Right ventricle myocardium inferior (tissue), 1 donor: Measurements from ENCODE around the gene PRDM15. TPM values are rescaled to one million over a fixed set of nuclear protein-coding genes. Genes with fewer than 3 reads are reported as not detected.
A peak's percentile ranks its signal among the peaks of the same experiment; 100 is the strongest.

Source experiments
- ATAC-seq: fragments of 200-7000 bp; cut with Tn5 transposase; one replicate; pipeline ENCODE4 v1.9.1; 2020; ENCODE audit warnings: mild to moderate bottlenecking, moderate library complexity
- DNase-seq: peaks from one replicate; pipeline ENCODE4 v3.0.0; 2021; ENCODE audit errors: missing footprints
- intact Hi-C: fragments of 100-400 bp; cut with DNase I; formaldehyde crosslinking; loops from one replicate; pipeline ENCODE4 v1.11.0; 2022
- total RNA-seq: library from RNA; stranded (reverse); fragmentation: NEBNext Ultra II Directional; extraction: Animal tissue kit (Norgen Biotek cat#: 25700); gene quantifications from one replicate; pipeline ENCODE4 v1.2.1, GENCODE V29; 2021
- donor health status: DM: no; HTN: yes; CAD: no; lungs with severe emphysema.

Gene PRDM15
- total RNA-seq, 1 donor from 2014 or later: 4.6 TPM

DNA sequence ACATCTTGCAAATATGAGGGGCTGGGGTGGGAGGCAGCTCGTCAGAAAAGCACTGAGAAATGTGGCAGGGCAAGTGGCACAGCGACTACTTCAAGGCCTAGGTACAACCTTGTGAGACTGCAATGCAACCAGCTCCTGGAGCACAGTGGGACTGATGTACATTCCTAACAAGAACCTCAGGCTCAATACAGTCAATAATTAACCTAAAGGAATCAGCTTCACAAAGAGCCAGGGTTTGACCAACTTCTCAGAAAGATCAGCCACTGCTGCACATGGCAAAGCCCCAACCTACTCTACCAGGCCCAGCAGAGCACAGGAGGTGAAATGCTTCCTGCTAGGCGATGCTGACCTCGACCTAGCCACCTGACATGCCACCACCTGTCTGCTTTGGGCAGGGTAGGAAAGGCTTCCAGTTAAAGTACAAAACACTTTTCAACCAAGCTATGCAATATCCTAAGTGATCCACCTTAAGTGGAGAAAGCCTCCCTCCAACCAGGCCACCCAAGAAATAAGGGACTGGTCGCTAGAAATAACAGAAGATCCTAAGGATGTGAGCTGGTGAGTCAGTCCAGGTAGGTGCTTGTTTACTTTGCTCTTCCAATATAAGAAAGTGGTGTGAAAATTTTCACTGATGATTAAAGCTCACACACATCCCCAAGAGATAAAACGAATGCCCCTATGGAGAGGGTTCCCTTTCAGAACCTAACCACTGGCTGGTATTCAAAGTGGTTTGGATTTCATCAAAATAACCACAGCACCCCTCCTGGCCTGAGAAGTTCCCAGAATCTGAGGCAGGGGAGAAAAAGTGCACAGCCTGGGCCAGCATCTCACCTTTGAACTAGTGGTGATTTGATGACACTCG lies 114.4 kb downstream of the PRDM15 start:
- intact Hi-C loops: no loop called here
- DNase-seq: no peak
- no peak for ATAC-seq

DNA sequence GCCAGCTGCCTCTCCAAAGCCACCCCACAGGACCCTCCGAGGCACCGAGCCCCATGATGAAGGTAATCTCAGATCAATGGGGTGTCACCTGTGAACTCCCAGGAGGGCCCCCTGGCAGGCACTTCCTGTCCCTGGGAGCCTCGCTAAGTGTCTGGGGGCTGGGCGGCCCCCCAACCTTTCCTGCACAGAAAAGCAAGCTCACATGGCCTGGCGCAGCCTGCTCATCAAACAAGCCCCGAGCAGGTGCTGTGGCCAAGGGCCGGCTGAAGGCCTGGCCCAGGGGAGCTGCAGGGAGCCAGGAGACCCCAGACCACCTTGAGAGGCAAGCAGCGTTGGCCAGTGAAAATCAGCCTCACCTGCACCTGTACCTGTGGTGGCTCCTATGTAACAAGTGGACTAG lies 115.1 kb downstream of the PRDM15 start:
- intact Hi-C loops: no loop called here

DNA sequence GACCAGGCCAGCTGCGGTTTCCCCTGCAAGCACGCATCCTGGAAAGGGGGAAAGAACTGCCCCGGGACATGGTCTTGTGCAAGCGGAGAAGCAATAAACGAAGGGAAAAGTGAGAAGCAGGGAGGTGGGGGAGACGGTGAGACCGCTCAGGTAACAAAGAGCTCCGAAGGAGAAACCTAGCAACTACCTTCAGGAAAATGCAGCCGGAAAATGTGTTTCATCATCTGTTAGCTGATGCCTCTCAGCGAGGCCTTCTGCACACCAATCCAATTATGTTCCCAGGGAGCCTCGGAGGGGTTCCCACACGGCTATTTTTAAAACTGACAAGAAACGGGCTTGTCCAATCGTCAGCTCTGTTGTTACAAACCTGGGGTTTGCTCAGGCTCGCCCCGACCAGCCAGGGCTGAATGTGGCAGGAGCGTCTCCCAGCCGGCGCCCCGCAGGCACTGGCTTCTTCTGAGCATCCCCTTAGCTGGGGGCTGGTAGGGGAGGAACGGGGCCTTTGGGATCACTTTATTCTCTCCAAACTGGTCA lies 115.7 kb downstream of the PRDM15 start:
- intact Hi-C loops: no loop called here
- ATAC-seq (no peak), DNase-seq (no peak)

More for the DNA sequence above, 115.1 kb downstream of the PRDM15 start:
- no peak for DNase-seq
- no peak for ATAC-seq

DNA sequence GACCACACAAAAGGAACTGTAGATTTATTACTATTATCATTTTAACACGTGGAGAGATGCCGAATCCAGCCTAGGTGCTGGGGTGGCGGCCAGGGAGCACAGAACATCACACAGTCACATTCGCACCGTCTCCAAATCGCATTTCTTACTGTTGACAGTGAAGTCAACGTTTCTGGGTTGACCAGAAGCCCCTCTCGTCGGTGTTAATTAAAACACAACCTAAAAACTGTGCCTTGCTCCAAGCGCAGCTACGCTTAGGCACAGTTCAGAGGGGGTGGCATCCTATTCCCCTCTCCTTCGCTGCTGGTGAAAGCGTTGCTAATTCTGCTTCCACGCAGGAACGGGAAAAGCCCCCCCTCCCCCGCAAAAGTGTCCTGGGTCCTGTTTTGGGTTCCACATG lies 116.4 kb downstream of the PRDM15 start:
- no peak for DNase-seq
- intact Hi-C loops: no loop called here
- ATAC-seq: no peak

DNA sequence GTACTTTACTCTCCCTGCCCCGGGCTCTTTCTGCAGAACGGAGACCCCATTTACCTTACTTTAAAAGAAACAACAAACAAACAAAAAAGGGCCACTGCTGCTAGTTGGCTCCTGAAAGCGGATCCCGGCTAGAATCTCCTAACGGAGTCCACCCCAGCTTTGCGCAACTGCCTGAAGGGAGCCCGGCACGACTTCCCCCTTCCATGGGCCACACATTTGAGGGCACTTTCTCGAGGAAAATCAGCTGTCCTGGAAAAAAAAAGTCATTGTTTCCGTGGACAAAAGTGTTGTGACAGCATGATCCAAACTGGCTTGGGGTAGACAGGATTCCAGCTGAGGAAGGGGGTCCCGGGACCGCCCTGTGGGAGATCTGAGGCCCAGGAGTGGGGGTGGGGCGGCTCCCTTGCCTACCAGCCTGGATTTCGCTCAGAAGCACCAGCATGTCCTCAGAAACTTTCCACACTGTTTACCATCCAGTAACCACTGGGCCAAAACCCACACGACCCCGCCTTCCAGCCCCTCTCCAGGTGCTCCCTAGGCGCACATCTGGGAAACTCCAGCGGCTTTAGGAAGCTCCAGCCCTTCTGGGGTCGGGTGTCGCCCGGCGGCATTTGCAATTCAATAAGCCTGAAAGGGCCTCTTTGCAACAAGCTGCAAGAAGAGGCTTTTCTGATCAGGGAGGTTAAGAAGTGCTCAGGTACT lies 117.1 kb downstream of the PRDM15 start:
- DNase-seq: peak; percentile 71
- intact Hi-C loops: no loop called here
- ATAC-seq: peak; percentile 46

DNA sequence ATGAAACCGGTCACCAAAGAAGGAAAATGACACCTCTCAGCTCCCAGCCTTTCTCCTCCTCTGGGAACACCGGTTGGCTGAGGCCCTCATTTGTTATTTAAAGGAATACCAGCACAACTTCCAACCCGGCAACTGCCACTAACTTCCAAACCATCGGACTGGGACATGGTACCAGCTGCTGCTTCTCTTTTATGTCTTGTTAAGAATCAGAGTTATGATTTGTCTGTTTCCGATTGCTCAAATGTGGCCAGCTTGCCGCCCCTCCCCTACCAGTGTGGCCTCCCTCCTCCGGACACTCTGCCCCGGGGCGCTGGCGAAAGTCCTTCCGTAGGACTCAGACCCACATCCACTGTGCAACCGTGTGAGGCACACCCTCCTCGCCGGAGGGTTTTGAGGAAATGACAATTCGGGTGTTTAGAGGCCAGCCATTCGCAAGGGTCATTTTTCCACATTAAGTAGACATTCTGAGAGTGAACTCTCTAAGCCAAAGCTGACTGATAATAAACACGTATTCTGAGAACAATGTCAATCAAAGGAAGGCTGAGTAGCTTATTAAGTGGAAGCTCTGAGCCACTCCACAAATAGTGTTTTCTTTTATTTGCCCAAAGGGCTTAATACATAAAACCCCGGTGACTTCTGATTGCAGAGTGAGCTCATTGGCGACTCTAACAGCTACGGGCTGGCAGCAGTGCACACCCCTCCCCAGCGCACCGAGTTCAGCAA lies 117.8 kb downstream of the PRDM15 start:
- DNase-seq: peak; percentile 89
- peak; percentile 87 for ATAC-seq
- intact Hi-C loops: no loop called here

DNA sequence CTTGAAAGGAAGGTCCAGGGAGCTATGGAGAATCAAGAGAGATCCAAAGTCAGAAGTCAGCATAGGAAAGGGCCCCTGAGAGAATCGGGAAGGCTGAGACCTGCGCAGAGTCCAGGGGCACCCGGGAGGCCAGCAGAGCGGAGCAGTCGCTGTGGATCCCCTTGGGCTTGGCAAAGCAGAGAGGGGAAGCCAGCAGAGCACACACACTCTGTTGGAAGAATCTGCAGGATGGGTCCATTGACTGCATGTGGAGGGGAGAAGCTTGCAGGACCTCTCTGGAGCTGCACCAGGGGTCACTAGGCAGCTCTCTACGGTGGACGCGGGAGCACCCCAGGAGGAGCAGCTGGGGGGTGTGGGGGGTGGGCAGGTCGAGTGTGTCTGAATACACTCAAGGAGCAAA lies 118.7 kb downstream of the PRDM15 start:
- ATAC-seq (no peak), DNase-seq (no peak)
- intact Hi-C loops: no loop called here

DNA sequence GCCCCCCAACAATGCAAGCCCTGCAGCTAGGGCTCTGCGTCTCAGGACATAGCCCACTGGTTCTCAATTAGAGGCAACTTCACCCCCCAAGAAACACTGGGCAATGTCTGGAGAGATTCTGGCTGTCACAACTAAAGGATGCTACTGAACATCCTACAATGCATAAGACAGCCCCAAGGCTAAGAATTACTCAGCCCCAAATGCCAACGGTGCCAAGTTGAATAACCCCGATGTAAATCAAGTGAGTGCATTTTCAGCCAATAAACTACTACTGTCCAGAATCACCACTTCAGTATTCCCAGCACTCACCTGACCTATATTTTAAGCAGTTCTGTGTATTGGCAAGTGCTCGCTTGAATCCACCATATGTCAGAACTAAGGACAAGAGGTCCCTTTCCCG lies 119.2 kb downstream of the PRDM15 start:
- intact Hi-C loops: no loop called here
- ATAC-seq (no peak), DNase-seq (no peak)

DNA sequence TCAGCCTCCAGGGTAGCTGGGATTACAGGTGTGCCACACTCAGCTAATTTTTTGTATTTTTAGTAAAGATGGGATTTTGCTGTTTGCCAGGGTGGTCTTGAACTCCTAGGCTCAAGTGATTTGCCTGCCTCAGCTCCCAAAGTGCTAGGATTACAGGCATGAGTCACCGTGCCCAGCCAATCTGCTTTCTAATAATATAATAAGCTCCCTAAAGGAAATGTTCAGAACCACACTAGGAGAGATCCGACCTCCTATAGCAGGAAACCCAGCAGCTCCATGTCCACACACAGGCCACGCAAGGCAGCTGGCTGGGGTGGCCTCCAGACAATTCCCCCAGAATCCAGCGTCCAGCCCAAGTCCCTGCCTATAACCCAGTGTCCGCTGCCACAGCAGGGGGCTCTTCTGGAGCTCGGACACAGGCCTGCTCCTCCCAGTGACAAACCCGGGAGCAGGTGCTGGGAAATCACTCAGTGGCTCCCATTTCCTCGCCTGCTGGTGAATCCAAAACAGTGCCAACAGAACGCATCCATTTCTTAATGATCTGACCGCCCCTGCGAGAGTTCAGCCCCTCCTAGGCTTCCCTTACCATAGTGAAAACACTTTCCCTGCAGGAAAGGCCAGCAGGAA lies 119.8 kb downstream of the PRDM15 start:
- intact Hi-C loops: no loop called here
- ATAC-seq (no peak), DNase-seq (no peak)

DNA sequence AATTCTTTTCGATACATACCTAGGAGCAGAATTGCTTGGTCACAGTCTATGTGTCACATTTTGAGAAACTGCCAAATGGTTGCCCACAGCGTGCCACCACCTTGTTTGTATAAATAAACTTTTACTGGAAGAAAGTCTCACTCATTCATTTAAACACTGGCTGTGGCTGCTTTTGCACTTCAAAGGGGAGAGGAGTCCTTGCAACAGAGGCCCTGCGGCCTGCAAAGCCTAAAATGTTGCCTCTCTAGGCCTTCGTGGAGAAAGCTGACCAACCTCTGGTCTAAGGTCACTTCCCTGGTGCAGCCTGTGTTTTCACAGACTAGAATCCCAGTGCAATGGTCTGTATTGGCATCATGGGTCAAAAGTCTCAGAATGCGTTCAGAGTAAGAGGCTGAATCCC lies 120.6 kb downstream of the PRDM15 start:
- intact Hi-C loops: no loop called here
- no peak for ATAC-seq
- DNase-seq: no peak

DNA sequence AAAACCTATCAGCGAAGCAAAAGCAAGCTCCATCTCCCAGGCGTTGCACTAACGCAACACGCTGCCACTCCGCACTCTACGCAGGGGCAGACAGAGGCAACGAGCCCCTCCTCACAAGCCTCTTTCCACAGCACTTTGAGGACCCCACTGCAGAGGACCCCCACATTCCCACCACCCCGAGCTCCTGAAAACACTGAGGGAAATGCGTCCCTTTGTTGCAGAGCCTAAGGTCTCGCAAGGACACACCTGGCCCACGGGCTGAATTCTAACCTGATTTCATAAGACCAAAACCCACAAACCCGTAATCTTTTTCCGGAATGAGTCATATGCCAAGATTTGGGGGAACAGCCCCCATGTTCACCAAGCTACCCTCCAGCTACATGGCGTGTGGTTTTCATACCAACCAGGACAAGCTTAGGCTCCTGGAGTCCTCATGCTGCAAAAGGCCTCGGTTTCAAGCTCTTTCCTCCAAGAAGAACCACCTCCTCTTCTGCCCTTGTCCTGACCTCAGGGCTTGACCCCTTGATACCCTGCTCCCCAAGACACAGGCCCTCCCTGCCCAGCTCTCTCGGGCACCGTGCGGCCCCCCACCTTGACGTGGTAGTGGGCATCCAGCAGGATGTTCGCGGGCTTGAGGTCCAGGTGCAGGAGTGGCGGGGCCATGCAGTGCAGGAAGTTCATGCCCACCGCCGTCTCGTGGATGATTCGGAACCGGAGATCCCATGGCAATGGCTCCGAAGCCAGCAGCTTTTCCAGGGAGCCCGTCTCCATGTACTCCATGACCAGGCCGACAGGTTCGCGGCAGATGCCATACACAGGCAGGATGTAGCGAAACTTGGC lies 123.0 kb downstream of the PRDM15 start:
- DNase-seq: peak; percentile 55
- intact Hi-C loops: no loop called here
- no peak for ATAC-seq

DNA sequence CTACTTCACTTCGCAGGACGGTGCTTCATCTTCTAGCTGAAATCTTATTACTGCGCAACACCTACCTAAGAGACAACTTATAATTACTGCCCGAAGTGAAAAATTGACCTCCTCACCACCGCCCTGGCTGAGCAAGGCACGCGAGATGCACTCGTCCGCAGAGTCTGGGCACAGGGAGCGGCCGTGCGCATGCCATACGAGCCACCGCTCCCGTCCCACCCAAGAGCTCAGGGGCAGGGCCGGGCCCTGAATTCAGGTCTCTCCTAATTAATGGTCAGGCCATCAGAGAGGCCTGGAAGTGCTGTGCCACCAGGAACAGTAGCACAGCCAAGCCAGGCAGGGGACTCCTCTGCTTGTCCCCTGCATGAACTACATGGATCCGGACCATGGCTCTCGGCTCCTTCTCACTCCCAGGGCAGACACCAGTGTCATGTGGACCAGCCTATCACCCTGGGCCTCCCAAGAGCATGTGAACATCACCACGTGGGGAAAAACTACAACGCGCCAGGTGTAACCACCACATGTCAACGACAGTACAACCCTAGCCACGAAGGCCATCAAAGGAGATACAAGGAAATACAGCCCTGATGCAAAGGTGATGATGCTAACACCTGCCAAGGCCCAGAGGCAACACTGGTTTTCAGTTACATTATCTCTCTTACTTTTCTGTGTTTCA lies 123.7 kb downstream of the PRDM15 start:
- no peak for DNase-seq
- intact Hi-C loops: no loop called here
- no peak for ATAC-seq

DNA sequence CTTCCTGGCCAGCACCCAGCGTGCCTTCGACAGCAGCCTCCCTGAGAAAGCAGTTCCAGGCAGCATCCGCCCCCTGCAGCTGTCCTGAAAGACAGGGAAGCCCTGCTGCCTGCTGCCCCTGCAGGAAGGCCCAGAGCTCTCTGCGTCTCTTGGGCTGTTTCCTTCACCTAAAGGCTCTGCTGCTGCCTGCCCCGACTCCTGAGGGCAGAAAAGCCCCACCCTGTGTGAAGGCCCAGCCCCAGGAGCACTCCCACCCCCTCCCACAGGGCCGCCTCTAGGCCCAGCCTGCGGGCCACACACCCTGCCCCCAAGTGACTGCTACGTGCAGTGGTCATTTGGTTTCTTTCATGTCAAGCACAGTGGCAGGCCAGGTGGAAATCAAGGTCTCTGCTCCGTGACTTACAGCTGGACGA lies 124.7 kb downstream of the PRDM15 start:
- intact Hi-C loops: no loop called here
- ATAC-seq: no peak
- DNase-seq: no peak

DNA sequence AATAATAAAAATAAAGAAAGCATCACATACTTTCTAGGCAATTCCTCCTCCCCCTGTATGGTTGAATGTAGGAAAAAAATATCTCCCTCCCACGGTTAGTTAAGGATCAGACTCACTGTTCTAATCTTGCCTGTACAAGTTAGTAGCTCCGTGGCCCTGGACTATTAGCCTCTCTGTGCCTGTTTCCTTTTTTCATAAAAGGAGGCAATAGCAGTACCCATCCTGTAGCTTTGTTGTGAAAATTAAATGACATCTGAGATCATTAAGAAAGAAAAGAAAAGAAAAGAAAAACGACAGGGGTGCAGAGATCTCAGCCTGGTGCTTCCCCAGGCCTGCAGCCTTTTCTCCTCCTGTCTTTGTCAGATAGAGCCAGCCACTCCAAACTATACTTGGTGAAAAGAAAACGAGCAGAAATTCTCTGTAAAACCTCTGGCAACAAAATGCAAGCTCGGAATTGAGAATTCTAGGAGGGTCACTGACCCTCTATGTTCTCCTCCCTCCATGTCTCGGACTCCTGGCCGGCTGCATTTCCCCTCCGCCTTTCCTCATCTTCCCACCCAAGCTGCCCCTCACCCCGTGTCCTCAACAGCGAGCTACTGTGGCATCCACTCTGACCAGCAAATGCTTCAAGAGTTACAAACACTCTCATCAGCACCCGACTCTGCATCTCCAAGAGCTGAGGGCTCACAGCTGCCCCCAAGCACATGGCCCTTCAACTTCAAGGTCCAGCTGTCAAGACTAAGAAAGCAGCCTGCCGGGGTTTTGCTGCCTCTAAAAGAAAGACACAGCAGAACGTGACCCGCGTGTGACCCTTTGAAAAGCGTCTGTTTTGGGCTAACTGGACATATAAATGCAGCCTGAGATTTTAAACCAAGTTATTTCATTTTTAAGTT lies 125.9 kb downstream of the PRDM15 start:
- intact Hi-C loops: no loop called here
- ATAC-seq (no peak), DNase-seq (no peak)

DNA sequence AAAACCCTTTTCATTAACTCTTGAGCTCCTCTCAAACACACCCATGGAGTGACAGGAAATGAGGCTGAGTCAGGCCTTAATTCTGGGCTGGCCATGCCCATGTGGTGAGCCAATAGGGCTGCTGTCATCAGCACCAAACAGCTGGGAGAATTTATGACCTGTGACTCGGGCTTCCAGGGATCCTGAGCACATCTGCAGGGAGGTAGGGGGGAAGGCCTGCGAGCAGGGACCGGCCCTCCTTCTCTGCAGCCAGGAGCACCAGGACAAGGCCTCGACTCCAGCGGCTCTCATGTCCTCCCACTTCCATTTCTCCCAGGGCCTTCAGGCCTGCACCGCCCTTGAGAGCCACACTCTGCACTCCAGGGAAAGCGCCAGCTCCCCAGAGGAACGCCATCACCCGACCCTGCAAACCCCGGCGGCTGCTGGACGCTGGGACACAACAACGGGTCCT lies 126.9 kb downstream of the PRDM15 start:
- no peak for ATAC-seq
- intact Hi-C loops: no loop called here
- peak; percentile 50 for DNase-seq

DNA sequence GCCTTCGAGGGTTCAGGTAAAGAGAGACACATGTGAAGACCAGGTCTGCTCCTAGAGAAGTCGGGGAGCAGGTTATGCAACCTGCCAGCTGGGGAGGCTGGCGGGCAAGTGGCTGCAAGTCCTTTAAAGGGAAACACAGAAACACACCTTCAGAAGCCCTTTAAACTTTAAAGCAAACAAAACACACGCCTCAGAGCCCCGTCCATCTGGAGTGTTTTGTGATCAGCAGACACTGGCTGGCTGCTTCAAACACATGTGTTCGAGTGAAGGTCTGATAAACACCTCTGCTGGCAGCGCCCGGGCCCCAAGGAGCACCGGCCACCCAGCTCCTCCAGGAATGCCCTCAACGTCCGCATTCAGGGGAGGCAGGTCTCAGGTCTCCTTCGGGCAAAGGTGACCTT lies 127.5 kb downstream of the PRDM15 start:
- ATAC-seq (no peak), DNase-seq (no peak)
- intact Hi-C loops: no loop called here
